NOMO-1 (cell line): ENCODE measurements around the gene MCU.
A peak's percentile ranks its signal among the peaks of the same experiment; 100 is the strongest.

Source experiments
- DNase-seq, 2 experiments: peaks; one replicate each; lab custom pipeline; 2025; ENCODE audit not compliant: unreplicated experiment in 2 of 2; lab: John Stamatoyannopoulos, UW

The MCU gene

GRCh38 chr10:72800000-72800740 is 108.2 kb downstream of the MCU start:
- no peak for DNase-seq

GRCh38 chr10:72800741-72801092 is 108.8 kb downstream of the MCU start:
- DNase-seq, result no peak

- no peak for DNase-seq
Measured at GRCh38 chr10:72801263-72801868, 109.4 kb downstream of the MCU start.

- DNase-seq, result no peak
Measured at GRCh38 chr10:72802332-72802731, 110.4 kb downstream of the MCU start.

GRCh38 chr10:72802763-72803505 is 111.0 kb downstream of the MCU start:
- DNase-seq, result no peak

- DNase-seq, result no peak
Measured at GRCh38 chr10:72808001-72808400, 116.1 kb downstream of the MCU start.

- DNase-seq, result no peak
Measured at GRCh38 chr10:72809006-72809405, 117.1 kb downstream of the MCU start.

- no peak for DNase-seq
Measured at GRCh38 chr10:72810976-72811375, 119.0 kb downstream of the MCU start.

GRCh38 chr10:72812415-72812752 is 120.4 kb downstream of the MCU start:
- no peak for DNase-seq

- peak in 1 of 2 experiments; percentile 65 for DNase-seq
Measured at GRCh38 chr10:72812753-72813430, 120.9 kb downstream of the MCU start.

GRCh38 chr10:72814099-72814790 is 122.3 kb downstream of the MCU start:
- no peak for DNase-seq

- no peak for DNase-seq
Measured at GRCh38 chr10:72816565-72816964, 124.6 kb downstream of the MCU start.

GRCh38 chr10:72818076-72818475 is 126.1 kb downstream of the MCU start:
- DNase-seq, result no peak

GRCh38 chr10:72819053-72819452 is 127.1 kb downstream of the MCU start:
- DNase-seq, result peak in 1 of 2 experiments; percentile 40

GRCh38 chr10:72821606-72822005 is 129.7 kb downstream of the MCU start:
- no peak for DNase-seq

- DNase-seq, result no peak
Measured at GRCh38 chr10:72822342-72822986, 130.5 kb downstream of the MCU start.

- DNase-seq, result no peak
Measured at GRCh38 chr10:72825163-72825562, 133.2 kb downstream of the MCU start.

GRCh38 chr10:72826346-72826745 is 134.4 kb downstream of the MCU start:
- no peak for DNase-seq

- DNase-seq, result no peak
Measured at GRCh38 chr10:72828294-72828693, 136.4 kb downstream of the MCU start.

- no peak for DNase-seq
Measured at GRCh38 chr10:72830625-72831024, 138.7 kb downstream of the MCU start.
